NCI-H748 (cell line): Measurements from ENCODE around the gene CLEC4M.
"Not testable (repeated sequence)": the region's sequence is repeated elsewhere in the genome, so short reads cannot be mapped to it uniquely, and the experiment has no call there.

Experiments
- DNase-seq: peaks from one replicate; lab custom pipeline; 2025; ENCODE audit not compliant: unreplicated experiment; lab: John Stamatoyannopoulos, UW

The CLEC4M gene

GRCh38 chr19:7801020-7801570 is 38.1 kb downstream of the CLEC4M start:
- DNase-seq, result no peak

- no peak for DNase-seq
Measured at GRCh38 chr19:7806234-7806633, 43.2 kb downstream of the CLEC4M start.

- DNase-seq, result no peak
Measured at GRCh38 chr19:7806876-7807275, 43.8 kb downstream of the CLEC4M start.

GRCh38 chr19:7808108-7808507 is 45.1 kb downstream of the CLEC4M start:
- no peak for DNase-seq

- DNase-seq, result no peak
Measured at GRCh38 chr19:7811989-7812388, 48.9 kb downstream of the CLEC4M start.

GRCh38 chr19:7815325-7815724 is 52.3 kb downstream of the CLEC4M start:
- no peak for DNase-seq

- DNase-seq, result not testable (repeated sequence)
Measured at GRCh38 chr19:7816040-7816439, 53.0 kb downstream of the CLEC4M start.

- no peak for DNase-seq
Measured at GRCh38 chr19:7817801-7818200, 54.8 kb downstream of the CLEC4M start.

- no peak for DNase-seq
Measured at GRCh38 chr19:7818806-7819205, 55.8 kb downstream of the CLEC4M start.
